Right lobe of liver (tissue), 6 donors: ENCODE data around the gene ARX. TPM values are rescaled to one million over a fixed set of nuclear protein-coding genes. Genes with fewer than 3 reads are reported as not detected.

ENCODE experiments used
- ATAC-seq, 4 donors: fragments of 200-7000 bp; cut with Tn5 transposase; one replicate each; pipeline ENCODE4 v1.9.1; 2020; ENCODE audit warnings: mild to moderate bottlenecking in 4 of 4, moderate library complexity in 4 of 4
- DNase-seq, 3 donors: peaks; one replicate each; pipeline ENCODE4 v3.0.0-alpha.2; 2020
- H3K27ac ChIP-seq, 3 donors: fragments of 200-600 bp; one replicate each; pipeline ENCODE4 v1.8.0; 2022
- H3K27me3 ChIP-seq, 2 donors: fragments of 200-600 bp; one replicate each; pipeline ENCODE4 v1.8.0; 2022
- H3K36me3 ChIP-seq, 4 donors: fragments of 200-600 bp; sonication (generic) in 1 of 4; one replicate each; pipeline versions ENCODE4 v1.5.1 to v1.8.0; 2017 to 2022; ENCODE audit warnings: control low read depth in 1 of 4
- H3K4me1 ChIP-seq, 4 donors: fragments of 200-600 bp; sonication (generic) in 1 of 4; one replicate each; pipeline versions ENCODE4 v1.5.1 to v1.8.0; 2017 to 2022; ENCODE audit warnings: control low read depth in 1 of 4
- H3K4me3 ChIP-seq, 3 donors: fragments of 200-600 bp; one replicate each; pipeline ENCODE4 v1.8.0; 2022
- H3K9me3 ChIP-seq, 4 donors: fragments of 200-600 bp; sonication (generic) in 1 of 4; one replicate each; pipeline versions ENCODE4 v1.5.1 to v1.8.0; 2017 to 2022; ENCODE audit warnings: control low read depth in 1 of 4
- POLR2A ChIP-seq: fragments of 450-650 bp; IDR thresholded peaks from one replicate; pipeline ENCODE4 v1.6.1; 2017; ENCODE audit warnings: antibody characterized with exemption, mild to moderate bottlenecking
- WGBS: methylation state at CpG from one replicate; pipeline ENCODE4 v1.1.6; 2018; ENCODE audit warnings: low coverage, low lambda C conversion rate; ENCODE audit not compliant: insufficient coverage; ENCODE audit errors: missing lambda C conversion rate; 5-methylcytosine and 5-hydroxymethylcytosine counted together
- intact Hi-C, 2 donors: fragments of 100-400 bp; cut with DNase I; formaldehyde crosslinking; loops; one replicate each; pipeline versions ENCODE4 v1.11.2 to v1.14.1; 2022
- total RNA-seq, 6 experiments: library from RNA; depleted of rRNA in 2 of 6; stranded (reverse); fragments of >200 nt in 2 of 6; fragmentation: NEBNext Ultra II Directional in 3 of 6; extraction: Animal tissue kit (Norgen Biotek cat#: 25700) in 3 of 6; gene quantifications; one replicate each; pipeline versions ENCODE4 v1.1.0 to v1.2.4, GENCODE V29; 2016 to 2023
- TF ChIP-seq, protein P1 (sequence below), 4 donors: fragments of 200-600 bp in 3 of 4; fragments of 450-650 bp in 1 of 4; IDR thresholded peaks; one replicate each; pipeline versions ENCODE4 v1.5.1 to v1.8.0; 2016 to 2022; ENCODE audit warnings: antibody characterized with exemption in 4 of 4, mild to moderate bottlenecking in 2 of 4
- donor health status: DM: no; HTN: yes; CAD: no.
- donor health status: DM: no; HTN: no; CAD: no.
- donor health status: DM: no; HTN: no; CAD: no.
- donor health status: DM: no; HTN: yes; CAD: no.
- donor health status: DM: no; HTN: yes; CAD: no.

The ARX gene
- total RNA-seq, 6 experiments from 2014 or later = not detected

DNA sequence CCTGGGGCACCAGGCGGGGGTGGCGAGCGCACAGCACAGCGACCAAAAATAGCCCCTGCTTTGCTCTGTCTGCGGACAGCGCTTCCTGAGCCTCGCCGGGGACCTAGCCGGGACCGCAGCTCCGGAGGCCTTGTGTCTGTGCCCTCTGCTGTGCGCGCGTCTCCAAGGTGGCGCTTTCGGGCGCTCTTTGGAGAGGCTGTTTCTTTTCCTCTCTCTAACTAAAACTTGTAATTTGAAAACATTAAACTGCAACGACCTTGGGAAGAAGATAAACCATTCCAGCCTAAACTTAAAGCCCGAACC is 3.4 kb downstream of the ARX start:
- DNase-seq = no peak
- Histone ChIP-seq H3K27me3 (peaks cover 0 to 41% of the 10 kb centered on the region in 2 donors), H3K4me1 (no peaks in the 10 kb centered on the region), H3K27ac (no peak overlapping the region), H3K9me3 (no peaks in the 10 kb centered on the region), H3K4me3 (no peak overlapping the region), H3K36me3 (no peaks in the 10 kb centered on the region)
- no peak for TF ChIP-seq POLR2A
- TF ChIP-seq, protein P1, sequence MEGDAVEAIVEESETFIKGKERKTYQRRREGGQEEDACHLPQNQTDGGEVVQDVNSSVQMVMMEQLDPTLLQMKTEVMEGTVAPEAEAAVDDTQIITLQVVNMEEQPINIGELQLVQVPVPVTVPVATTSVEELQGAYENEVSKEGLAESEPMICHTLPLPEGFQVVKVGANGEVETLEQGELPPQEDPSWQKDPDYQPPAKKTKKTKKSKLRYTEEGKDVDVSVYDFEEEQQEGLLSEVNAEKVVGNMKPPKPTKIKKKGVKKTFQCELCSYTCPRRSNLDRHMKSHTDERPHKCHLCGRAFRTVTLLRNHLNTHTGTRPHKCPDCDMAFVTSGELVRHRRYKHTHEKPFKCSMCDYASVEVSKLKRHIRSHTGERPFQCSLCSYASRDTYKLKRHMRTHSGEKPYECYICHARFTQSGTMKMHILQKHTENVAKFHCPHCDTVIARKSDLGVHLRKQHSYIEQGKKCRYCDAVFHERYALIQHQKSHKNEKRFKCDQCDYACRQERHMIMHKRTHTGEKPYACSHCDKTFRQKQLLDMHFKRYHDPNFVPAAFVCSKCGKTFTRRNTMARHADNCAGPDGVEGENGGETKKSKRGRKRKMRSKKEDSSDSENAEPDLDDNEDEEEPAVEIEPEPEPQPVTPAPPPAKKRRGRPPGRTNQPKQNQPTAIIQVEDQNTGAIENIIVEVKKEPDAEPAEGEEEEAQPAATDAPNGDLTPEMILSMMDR (IDR thresholded peaks at IDR 0.05) = no peak
- intact Hi-C loops = no loop called here
- WGBS = 18% methylated on average over 6 of the region's 19 CpGs
- ATAC-seq = no peak

DNA sequence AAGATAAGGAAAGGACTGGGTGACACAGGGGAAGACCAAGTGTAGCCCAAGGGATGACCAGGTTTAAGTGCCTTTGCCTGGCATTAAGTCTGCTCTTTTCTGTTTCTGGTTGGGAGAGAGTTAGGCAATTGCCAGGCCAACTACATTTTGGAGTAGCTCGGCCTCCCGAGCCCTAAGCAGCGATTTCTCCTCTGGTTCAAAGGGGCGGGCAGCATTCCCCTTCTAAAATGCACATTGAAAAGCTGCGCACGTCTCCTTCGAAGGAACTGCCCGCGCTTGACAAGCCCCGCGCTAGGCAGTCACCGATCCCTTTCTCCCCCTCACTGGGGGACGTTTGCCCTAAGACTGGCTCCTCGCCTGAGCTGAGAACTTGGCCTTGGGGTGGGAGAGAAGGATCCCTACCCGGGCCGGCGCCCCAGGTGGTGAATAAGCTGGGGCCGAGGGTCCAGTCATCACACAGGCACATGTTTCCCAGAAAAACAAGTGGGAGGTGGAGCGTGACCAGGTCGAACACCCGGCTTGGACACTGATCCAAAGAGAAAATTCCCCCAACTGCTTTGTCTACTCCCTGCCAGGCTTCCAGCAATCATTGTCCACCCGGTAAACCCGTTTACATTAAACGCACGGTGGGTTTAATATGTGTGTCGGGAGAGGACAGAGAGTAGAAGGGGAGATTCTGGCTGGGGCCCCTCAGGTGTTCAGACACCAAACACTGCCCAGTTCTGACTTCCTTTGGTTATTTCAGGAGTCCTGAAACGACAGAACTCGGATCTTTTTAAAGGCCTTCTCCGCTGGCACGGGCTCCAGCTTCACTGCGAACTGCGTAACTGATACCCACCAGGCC is 4.0 kb downstream of the ARX start:
- intact Hi-C loops = no loop called here
- ATAC-seq (no peak), DNase-seq (no peak)
- WGBS = 21% methylated on average over 17 of the region's 32 CpGs
- no peak overlapping the region for H3K27ac ChIP-seq
- no peaks in the 10 kb centered on the region for H3K36me3 ChIP-seq
- TF ChIP-seq, protein P1 (IDR thresholded peaks at IDR 0.05) = no peak
- no peak for TF ChIP-seq POLR2A
- H3K9me3 ChIP-seq = no peaks in the 10 kb centered on the region
- no peaks in the 10 kb centered on the region for H3K4me1 ChIP-seq
- H3K4me3 ChIP-seq = no peak overlapping the region
- H3K27me3 ChIP-seq = peaks cover 0 to 41% of the 10 kb centered on the region in 2 donors

GRCh38 chrX:25010784-25011588 is 4.8 kb downstream of the ARX start:
- Histone ChIP-seq H3K27me3 (peaks cover 0 to 48% of the 10 kb centered on the region in 2 donors), H3K36me3 (no peaks in the 10 kb centered on the region), H3K9me3 (no peaks in the 10 kb centered on the region), H3K4me1 (no peaks in the 10 kb centered on the region), H3K4me3 (no peak overlapping the region), H3K27ac (no peak overlapping the region)
- WGBS = 18% methylated on average over 24 of the region's 33 CpGs
- intact Hi-C loops = no loop called here
- TF ChIP-seq, protein P1 (IDR thresholded peaks at IDR 0.05) = no peak
- no peak for TF ChIP-seq POLR2A
- no peak for ATAC-seq
- DNase-seq = no peak

GRCh38 chrX:25009407-25009806 is 6.4 kb downstream of the ARX start:
- ATAC-seq (no peak), DNase-seq (no peak)
- H3K4me1 ChIP-seq = no peaks in the 10 kb centered on the region
- peaks cover 7 to 53% of the 10 kb centered on the region in 2 donors for H3K27me3 ChIP-seq
- no peaks in the 10 kb centered on the region for H3K36me3 ChIP-seq
- no peak overlapping the region for H3K4me3 ChIP-seq
- intact Hi-C loops = no loop called here
- 40% methylated on average over 7 of the region's 7 CpGs for WGBS
- H3K27ac ChIP-seq = no peak overlapping the region
- H3K9me3 ChIP-seq = no peaks in the 10 kb centered on the region
- no peak for TF ChIP-seq POLR2A
- TF ChIP-seq, protein P1 (IDR thresholded peaks at IDR 0.05) = no peak
